SK-N-SH (cell line): ENCODE results near the gene COL23A1.

Experiments
- CTCF ChIP-seq: fragments of 200-600 bp; sonication (generic); IDR thresholded peaks from 2 replicates; pipeline ENCODE4 v1.6.1; 2017; ENCODE audit warnings: antibody characterized with exemption, mild to moderate bottlenecking, moderate library complexity
- EZH2phosphoT487 ChIP-seq: fragments of 200-600 bp; sonication (generic); IDR thresholded peaks from 2 replicates; pipeline ENCODE4 v1.6.1; 2017; ENCODE audit warnings: low read depth, mixed run types, mild to moderate bottlenecking, antibody characterized with exemption, moderate library complexity, borderline replicate concordance
- FOXM1 ChIP-seq: IDR thresholded peaks from 2 replicates; pipeline ENCODE4 v1.4.0; 2012; ENCODE audit warnings: low read depth, mild to moderate bottlenecking
- IRF3 ChIP-seq: fragments of 150-350 bp; IDR thresholded peaks from 2 replicates; pipeline ENCODE4 v1.6.1; 2016; ENCODE audit warnings: mild to moderate bottlenecking, low read depth, low read length
- JUND ChIP-seq: IDR thresholded peaks from 2 replicates; pipeline ENCODE4 v1.4.0; 2012
- MXI1 ChIP-seq: IDR thresholded peaks from 2 replicates; pipeline ENCODE4 v1.6.1; 2012; ENCODE audit warnings: mild to moderate bottlenecking, low read depth, low read length, improper control_type of control experiment
- PBX3 ChIP-seq: IDR thresholded peaks from 2 replicates; pipeline ENCODE4; 2012
- POLR2AphosphoS5 ChIP-seq: IDR thresholded peaks from 2 replicates; pipeline ENCODE4 v1.6.1; 2012; ENCODE audit warnings: low read depth, low read length
- REST ChIP-seq: IDR thresholded peaks from 2 replicates; pipeline ENCODE4 v1.6.1; 2012; ENCODE audit warnings: mild to moderate bottlenecking, low read depth, low read length, moderate library complexity
- RXRA ChIP-seq: IDR thresholded peaks from 2 replicates; pipeline ENCODE4 v1.4.0; 2012; ENCODE audit warnings: low read depth, mild to moderate bottlenecking, borderline replicate concordance

GRCh38 chr5:178514851-178515418, 75.3 kb downstream of the COL23A1 start:
- no peak for TF ChIP-seq CTCF
- no peak for TF ChIP-seq MXI1
- no peak for TF ChIP-seq IRF3
- no peak for TF ChIP-seq JUND
- no peak for TF ChIP-seq PBX3
- no peak for TF ChIP-seq REST
- no peak for TF ChIP-seq RXRA
- TF ChIP-seq FOXM1: no peak
- no peak for TF ChIP-seq POLR2AphosphoS5
- no peak for TF ChIP-seq EZH2phosphoT487
